Measurements from ENCODE around the gene CACNB1.

The CACNB1 gene

DNA sequence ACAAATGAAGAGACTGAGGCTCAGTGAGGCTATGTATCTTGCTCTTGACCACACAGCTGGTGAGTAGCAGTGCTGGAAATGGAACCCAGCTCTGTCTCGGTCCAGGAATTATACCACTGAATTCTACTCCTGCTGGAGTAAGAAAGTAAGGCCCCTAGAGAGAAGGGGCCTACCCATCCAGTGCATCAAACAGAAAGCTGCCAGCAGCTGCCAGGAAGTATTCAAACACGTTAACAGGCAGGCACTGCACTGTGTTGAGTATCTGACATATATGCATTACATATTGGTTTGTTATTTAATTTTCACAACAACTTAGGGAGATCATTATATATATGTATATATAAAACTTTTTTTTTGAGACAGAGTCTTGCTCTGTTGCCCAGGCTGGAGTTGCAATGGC is 35.5 kb downstream of the CACNB1 start:
- no peaks in the 10 kb centered on the region for H3K36me3 ChIP-seq (ENCODE audit: insufficient read depth, low read length)
- no peak overlapping the region for H3K4me3 ChIP-seq (ENCODE audit: low read length)
- H3K9ac ChIP-seq (ENCODE audit: low read depth, low read length) = no peak overlapping the region
- 97% methylated on average over 2 of the region's 2 CpGs for WGBS
- peaks cover 6% of the 10 kb centered on the region; the same call in 1 of the 2 replicates for H3K4me1 ChIP-seq (ENCODE audit: insufficient read depth, low read length)
- H3K27me3 ChIP-seq (ENCODE audit: insufficient read depth, low read length) = peaks cover 27% of the 10 kb centered on the region
- H3K27ac ChIP-seq (ENCODE audit: low read depth, low read length) = no peak overlapping the region
- no peaks in the 10 kb centered on the region for H3K9me3 ChIP-seq (ENCODE audit: insufficient read depth, low read depth, low read length)

DNA sequence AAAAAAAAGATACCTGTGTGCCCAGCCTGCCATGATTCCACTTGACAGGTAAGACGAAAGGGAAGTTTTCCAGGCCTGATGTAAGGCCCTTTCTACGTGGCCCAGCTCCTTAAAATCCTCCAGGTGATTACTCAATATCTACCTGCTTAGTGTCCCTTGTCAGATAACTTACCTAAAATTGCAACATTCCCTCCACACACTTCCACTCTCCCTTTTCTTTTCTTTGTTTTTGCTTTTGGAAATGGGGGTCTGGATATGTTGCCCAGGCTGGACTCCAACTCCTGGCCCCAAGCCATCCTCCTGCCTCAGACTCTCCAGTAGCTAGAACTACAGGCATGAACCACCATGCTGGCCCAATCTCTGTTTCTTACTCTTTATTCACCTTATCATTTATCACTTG is 38.8 kb downstream of the CACNB1 start:
- H3K4me1 ChIP-seq (ENCODE audit: insufficient read depth, low read length) = no peaks in the 10 kb centered on the region
- 94% methylated on average over 2 of the region's 2 CpGs for WGBS
- H3K9ac ChIP-seq (ENCODE audit: low read depth, low read length) = no peak overlapping the region
- H3K9me3 ChIP-seq (ENCODE audit: insufficient read depth, low read depth, low read length) = no peaks in the 10 kb centered on the region
- H3K27me3 ChIP-seq (ENCODE audit: insufficient read depth, low read length) = no peaks in the 10 kb centered on the region
- no peaks in the 10 kb centered on the region for H3K36me3 ChIP-seq (ENCODE audit: insufficient read depth, low read length)
- no peak overlapping the region for H3K4me3 ChIP-seq (ENCODE audit: low read length)
- H3K27ac ChIP-seq (ENCODE audit: low read depth, low read length) = no peak overlapping the region

DNA sequence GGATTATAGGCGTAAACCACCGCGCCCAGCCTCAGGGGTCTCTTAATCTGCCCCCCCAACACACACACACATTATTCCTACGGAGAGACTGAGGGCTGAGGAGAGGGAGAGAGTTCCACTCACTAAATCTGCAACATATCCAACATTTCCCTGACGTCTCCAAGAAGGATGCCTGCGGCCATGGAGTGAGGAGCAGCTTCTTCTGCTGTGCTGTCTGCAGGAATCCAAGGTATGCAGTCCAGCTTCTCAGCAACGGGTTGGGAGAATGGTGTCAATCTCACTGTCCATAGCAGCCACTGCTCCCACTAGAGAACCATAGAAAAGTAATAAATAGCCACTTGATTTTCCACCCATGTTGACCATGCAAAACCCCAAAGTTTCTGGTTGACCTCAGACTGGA is 41.0 kb downstream of the CACNB1 start:
- WGBS = 82% methylated on average over 6 of the region's 7 CpGs
- Histone ChIP-seq H3K9ac (ENCODE audit: low read depth, low read length) (no peak overlapping the region), H3K4me1 (ENCODE audit: insufficient read depth, low read length) (no peaks in the 10 kb centered on the region), H3K4me3 (ENCODE audit: low read length) (no peak overlapping the region), H3K36me3 (ENCODE audit: insufficient read depth, low read length) (no peaks in the 10 kb centered on the region), H3K27ac (ENCODE audit: low read depth, low read length) (no peak overlapping the region), H3K9me3 (ENCODE audit: insufficient read depth, low read depth, low read length) (no peaks in the 10 kb centered on the region), H3K27me3 (ENCODE audit: insufficient read depth, low read length) (peaks cover 13% of the 10 kb centered on the region)

DNA sequence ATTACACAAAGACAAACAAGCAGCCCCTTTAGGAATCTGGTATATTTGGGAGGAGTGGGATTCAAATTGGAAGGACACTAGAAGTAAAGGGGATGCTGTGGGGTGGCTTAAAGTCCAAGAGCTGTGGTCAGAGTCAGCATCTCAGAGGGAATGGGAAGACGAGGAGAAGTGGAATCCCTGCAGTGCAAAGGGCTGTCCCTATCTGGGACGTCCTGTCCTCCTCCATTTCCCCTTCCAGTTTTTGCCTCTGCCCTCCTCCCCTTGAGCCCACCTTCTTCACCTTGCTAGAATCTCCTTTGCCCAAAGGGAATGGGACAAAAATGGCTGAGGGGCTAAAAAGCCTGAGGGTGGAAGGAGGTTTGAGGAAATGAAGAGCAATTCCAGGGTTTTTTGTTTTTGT is 41.8 kb downstream of the CACNB1 start:
- Histone ChIP-seq H3K36me3 (ENCODE audit: insufficient read depth, low read length) (no peaks in the 10 kb centered on the region), H3K27me3 (ENCODE audit: insufficient read depth, low read length) (peaks cover 20% of the 10 kb centered on the region), H3K4me3 (ENCODE audit: low read length) (no peak overlapping the region), H3K4me1 (ENCODE audit: insufficient read depth, low read length) (0 out of 2 replicates have a peak, but pooled peaks cover 3% of the 10 kb centered on the region), H3K9me3 (ENCODE audit: insufficient read depth, low read depth, low read length) (no peaks in the 10 kb centered on the region), H3K9ac (ENCODE audit: low read depth, low read length) (no peak overlapping the region), H3K27ac (ENCODE audit: low read depth, low read length) (no peak overlapping the region)
- WGBS = 49% methylated on average over 2 of the region's 2 CpGs

DNA sequence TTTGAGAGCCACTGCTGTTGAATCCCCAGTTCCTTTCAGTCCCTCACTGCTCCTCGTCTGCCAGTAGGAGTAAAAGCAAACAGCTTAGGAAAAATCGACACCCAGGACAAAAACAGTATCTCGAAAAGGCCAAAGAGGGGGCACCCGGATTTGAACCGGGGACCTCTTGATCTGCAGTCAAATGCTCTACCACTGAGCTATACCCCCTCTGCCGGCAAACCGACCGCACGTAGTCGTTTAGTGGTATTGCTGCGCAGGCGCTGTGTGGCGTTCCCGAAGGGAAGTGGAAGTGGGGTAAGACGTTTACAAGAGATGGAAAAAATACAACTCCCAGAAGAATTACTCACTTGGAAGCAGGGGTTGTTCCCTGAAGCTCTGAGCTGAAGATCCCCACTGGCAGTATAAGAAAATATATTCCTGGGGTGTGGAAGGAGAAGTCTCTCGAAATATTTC is 43.8 kb downstream of the CACNB1 start:
- Histone ChIP-seq H3K27ac (ENCODE audit: low read depth, low read length) (peak overlapping the region; percentile 39; the same call in 1 of the 2 replicates), H3K4me3 (ENCODE audit: low read length) (peak overlapping the region; percentile 88), H3K36me3 (ENCODE audit: insufficient read depth, low read length) (no peaks in the 10 kb centered on the region), H3K4me1 (ENCODE audit: insufficient read depth, low read length) (0 out of 2 replicates have a peak, but pooled peaks cover 3% of the 10 kb centered on the region), H3K9ac (ENCODE audit: low read depth, low read length) (peak overlapping the region; percentile 71), H3K9me3 (ENCODE audit: insufficient read depth, low read depth, low read length) (no peaks in the 10 kb centered on the region), H3K27me3 (ENCODE audit: insufficient read depth, low read length) (peaks cover 39% of the 10 kb centered on the region)
- WGBS = 3% methylated on average over 8 of the region's 16 CpGs

DNA sequence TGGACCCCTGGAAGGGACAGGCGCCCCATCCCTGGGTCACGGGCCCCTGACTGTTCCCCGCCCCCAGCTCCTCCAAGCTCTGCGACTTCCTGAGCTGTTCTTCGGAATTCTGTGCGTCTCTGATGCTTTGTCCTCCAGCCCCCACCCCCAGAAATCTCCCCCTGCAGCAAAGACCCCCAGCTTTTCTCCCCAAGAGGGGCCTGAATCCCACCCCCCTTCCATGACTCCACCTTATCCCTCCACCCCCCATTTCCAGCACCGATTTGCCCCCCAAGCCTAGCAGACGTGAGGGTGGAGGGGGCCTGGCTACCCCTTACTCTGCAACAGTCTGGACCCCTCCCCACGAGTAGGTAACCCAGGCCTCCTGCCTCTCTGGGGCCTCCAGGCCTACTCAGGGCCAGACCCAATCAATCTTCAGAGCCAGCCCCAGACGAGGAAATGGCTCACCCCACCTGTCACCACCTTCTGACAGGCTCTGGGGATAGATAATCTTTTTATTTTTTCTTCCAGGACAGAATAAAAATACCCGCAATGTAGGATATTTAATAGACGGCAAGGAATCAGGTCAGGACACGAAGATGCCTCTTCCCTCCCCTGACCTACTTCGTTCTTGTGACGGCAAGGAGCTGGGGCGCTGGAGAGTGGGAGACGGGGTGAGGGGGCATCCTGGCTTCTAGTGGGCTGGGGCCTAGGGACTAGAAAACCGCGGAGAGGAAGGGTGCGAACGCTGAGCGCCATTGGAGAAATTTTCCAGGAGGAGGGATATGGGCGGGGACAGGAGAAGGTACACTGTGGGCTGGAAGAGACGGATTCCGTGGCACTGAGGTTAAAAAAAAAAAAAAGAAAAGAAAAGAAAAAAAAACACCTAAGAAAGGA is 45.3 kb downstream of the CACNB1 start:
- H3K9ac ChIP-seq (ENCODE audit: low read depth, low read length) = no peak overlapping the region
- H3K27me3 ChIP-seq (ENCODE audit: insufficient read depth, low read length) = peaks cover 39% of the 10 kb centered on the region
- no peak overlapping the region for H3K27ac ChIP-seq (ENCODE audit: low read depth, low read length)
- H3K4me3 ChIP-seq (ENCODE audit: low read length) = peak overlapping the region; percentile 88
- WGBS = 9% methylated on average over 21 of the region's 25 CpGs
- H3K9me3 ChIP-seq (ENCODE audit: insufficient read depth, low read depth, low read length) = no peaks in the 10 kb centered on the region
- H3K4me1 ChIP-seq (ENCODE audit: insufficient read depth, low read length) = 0 out of 2 replicates have a peak, but pooled peaks cover 3% of the 10 kb centered on the region
- H3K36me3 ChIP-seq (ENCODE audit: insufficient read depth, low read length) = no peaks in the 10 kb centered on the region

DNA sequence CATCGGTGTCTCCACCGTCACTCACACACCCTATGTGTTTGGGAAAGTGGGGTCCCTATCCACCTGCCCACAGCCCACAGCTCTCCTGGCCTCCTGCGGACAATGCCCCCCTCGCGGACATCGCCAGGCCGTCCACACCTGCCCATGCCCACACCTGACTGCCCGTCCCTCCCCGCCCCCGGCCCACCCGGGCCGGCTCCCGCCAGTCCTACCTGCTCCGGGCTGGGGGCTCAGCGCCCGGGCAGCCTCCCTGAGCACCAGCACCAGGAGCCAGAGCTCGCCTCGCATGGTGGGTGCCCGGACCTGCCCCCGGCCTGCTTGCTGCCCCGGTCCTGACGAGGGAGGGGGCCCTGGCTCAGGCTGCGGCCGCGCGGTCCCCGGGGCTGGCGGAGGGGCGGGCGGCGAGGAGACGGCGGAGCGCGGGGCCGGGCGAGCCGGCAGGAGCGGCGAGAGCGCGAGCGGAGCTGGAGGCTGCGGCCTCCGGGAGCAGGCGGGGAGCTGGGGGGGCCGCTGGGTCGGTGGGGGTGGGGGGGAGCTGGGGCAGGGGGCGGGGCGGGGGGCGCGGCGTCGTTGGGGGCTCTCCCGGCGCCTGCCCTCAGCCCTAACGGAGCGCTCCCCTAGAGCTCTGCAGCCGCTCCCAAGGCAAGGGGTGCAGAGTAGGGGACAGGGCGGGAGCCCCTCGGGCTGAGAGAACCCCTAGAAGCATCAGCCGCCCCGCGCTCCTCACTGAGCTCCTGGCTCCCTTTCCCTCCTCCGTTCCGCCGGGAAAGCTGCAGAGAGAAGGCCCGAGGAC is 46.1 kb downstream of the CACNB1 start, which contains the start of gene PLXDC1:
TSS of gene PLXDC1 (minus strand) at position 488 of the 793 bp plus-strand sequence. CDS start at position 288, 200 bp downstream.
- H3K4me3 ChIP-seq (ENCODE audit: low read length) = peak within 1 kb of the TSS; percentile 88
- 0 out of 2 replicates have a peak, but pooled peaks cover 3% of the 10 kb centered on the region for H3K4me1 ChIP-seq (ENCODE audit: insufficient read depth, low read length)
- peaks cover 39% of the 10 kb centered on the region for H3K27me3 ChIP-seq (ENCODE audit: insufficient read depth, low read length)
- no peaks in the 10 kb centered on the region for H3K9me3 ChIP-seq (ENCODE audit: insufficient read depth, low read depth, low read length)
- H3K36me3 ChIP-seq (ENCODE audit: insufficient read depth, low read length) = no peaks in the 10 kb centered on the region
- no peak within 1 kb of the TSS for H3K9ac ChIP-seq (ENCODE audit: low read depth, low read length)
- WGBS = 1% methylated on average over 44 of the region's 68 CpGs
- H3K27ac ChIP-seq (ENCODE audit: low read depth, low read length) = no peak within 1 kb of the TSS

DNA sequence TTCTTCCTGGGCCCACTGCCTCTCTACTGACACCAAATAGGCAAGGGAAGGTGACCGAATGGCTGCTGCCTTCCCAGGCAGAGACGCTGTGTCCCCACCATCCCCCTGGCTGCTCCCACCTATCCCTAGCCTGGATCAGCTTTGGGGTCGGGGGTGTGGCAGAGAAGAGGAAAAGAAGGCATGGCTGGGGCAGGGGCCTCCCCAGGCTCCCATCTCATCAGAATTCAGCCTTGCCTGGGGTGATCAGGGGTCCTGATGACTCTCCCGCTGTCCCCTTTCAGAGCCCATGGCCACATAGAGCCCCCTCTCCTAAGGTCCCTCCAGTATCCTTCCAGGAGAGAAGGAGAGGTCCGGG is 46.7 kb downstream of the CACNB1 start:
- 24% methylated on average over 4 of the region's 5 CpGs for WGBS
- Histone ChIP-seq H3K4me3 (ENCODE audit: low read length) (peak overlapping the region; percentile 52), H3K9ac (ENCODE audit: low read depth, low read length) (no peak overlapping the region), H3K36me3 (ENCODE audit: insufficient read depth, low read length) (no peaks in the 10 kb centered on the region), H3K9me3 (ENCODE audit: insufficient read depth, low read depth, low read length) (no peaks in the 10 kb centered on the region), H3K27ac (ENCODE audit: low read depth, low read length) (no peak overlapping the region), H3K4me1 (ENCODE audit: insufficient read depth, low read length) (0 out of 2 replicates have a peak, but pooled peaks cover 3% of the 10 kb centered on the region), H3K27me3 (ENCODE audit: insufficient read depth, low read length) (peaks cover 39% of the 10 kb centered on the region)

DNA sequence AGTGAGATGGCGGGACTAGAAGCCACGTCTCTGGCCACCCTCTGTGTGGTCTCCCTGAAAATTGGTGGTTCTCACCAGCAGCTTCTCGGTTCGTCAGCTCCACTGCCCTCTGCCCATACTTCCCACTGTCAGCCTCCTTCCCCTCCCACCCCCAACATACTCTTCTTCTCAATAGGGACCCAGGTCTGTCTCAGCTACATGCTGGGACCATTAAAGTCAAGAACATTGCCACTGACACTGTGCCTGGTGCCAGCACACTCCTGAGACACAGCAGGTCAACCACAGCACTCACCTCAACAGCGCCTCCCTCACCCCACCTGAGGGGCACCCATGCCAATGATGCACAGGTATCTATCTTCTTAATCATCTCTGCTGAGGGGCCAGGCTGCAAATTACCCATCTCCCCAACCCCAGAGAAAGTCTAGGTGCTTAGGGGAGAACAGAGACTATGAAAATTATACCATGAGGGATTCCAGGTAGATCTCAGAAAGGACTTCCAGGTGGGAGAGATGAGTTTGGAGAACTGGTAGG is 47.3 kb downstream of the CACNB1 start:
- 60% methylated on average over 5 of the region's 5 CpGs for WGBS
- H3K4me1 ChIP-seq (ENCODE audit: insufficient read depth, low read length) = 0 out of 2 replicates have a peak, but pooled peaks cover 3% of the 10 kb centered on the region
- no peak overlapping the region for H3K9ac ChIP-seq (ENCODE audit: low read depth, low read length)
- H3K27ac ChIP-seq (ENCODE audit: low read depth, low read length) = no peak overlapping the region
- H3K4me3 ChIP-seq (ENCODE audit: low read length) = no peak overlapping the region
- H3K27me3 ChIP-seq (ENCODE audit: insufficient read depth, low read length) = peaks cover 39% of the 10 kb centered on the region
- no peaks in the 10 kb centered on the region for H3K9me3 ChIP-seq (ENCODE audit: insufficient read depth, low read depth, low read length)
- no peaks in the 10 kb centered on the region for H3K36me3 ChIP-seq (ENCODE audit: insufficient read depth, low read length)

DNA sequence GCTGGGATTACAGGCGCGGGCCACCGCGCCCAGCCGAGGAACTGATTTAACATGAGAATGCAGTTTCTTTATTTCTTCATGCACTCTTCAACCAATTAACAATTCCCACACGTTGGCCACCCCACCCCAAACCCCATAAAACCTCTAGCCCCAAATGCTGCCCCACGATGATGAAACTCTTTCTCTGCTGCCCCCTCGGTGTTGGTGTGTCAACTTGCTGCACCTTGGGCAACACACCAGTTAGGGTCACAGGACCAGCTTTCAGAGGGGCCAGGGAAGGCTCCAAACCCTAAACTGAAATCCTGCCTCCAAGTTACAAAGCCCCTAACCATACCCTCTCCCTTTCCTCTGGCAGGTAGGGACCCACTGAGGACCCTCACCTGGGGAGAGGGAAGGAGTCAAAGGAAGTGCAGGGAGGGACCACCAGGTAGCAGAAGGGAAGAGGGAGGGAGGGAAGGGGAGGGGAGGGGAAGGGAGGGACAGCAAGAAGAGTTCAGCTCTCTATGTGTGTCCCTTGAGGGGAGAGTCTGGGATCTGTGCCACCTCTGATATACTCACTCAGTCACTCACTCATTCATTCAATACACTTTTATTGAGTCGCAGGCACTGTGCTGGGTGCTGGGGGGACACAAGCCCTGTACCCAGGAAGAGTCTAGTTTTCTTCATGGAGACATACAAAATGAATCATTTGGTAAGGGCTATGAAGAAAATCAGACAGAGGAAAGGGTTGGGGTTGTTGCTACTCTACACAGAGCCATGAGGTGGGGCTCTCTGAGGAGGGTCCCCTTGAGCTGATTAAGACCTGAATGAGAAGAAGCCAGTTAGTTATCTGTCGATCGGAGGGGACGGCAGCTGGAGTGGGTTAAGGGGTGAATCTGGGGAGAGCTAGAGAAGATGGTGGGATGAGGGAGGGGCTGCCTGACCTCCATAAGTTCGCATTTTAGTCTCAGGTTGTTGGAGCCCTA is 50.0 kb downstream of the CACNB1 start:
- 0 out of 2 replicates have a peak, but pooled peaks cover 3% of the 10 kb centered on the region for H3K4me1 ChIP-seq (ENCODE audit: insufficient read depth, low read length)
- peaks cover 37% of the 10 kb centered on the region for H3K27me3 ChIP-seq (ENCODE audit: insufficient read depth, low read length)
- H3K27ac ChIP-seq (ENCODE audit: low read depth, low read length) = no peak overlapping the region
- H3K36me3 ChIP-seq (ENCODE audit: insufficient read depth, low read length) = no peaks in the 10 kb centered on the region
- no peaks in the 10 kb centered on the region for H3K9me3 ChIP-seq (ENCODE audit: insufficient read depth, low read depth, low read length)
- no peak overlapping the region for H3K4me3 ChIP-seq (ENCODE audit: low read length)
- 69% methylated on average over 13 of the region's 13 CpGs for WGBS
- H3K9ac ChIP-seq (ENCODE audit: low read depth, low read length) = no peak overlapping the region
